MG63 (cell line): ENCODE data around the gene SLC22A16. TPM values are rescaled to one million over a fixed set of nuclear protein-coding genes. Genes with fewer than 3 reads are reported as not detected.
A peak's percentile ranks its signal among the peaks of the same experiment; 100 is the strongest.

ENCODE experiments used
- DNase-seq: peaks from one replicate; pipeline ENCODE4 v3.0.0-alpha.2; 2020
- H3K27me3 ChIP-seq: fragments of 250-450 bp; sonication (Bioruptor Pico); 2 replicates; pipeline ENCODE4 v1.5.1; 2020; ENCODE audit warnings: mild to moderate bottlenecking, moderate library complexity
- H3K36me3 ChIP-seq: fragments of 250-450 bp; sonication (Bioruptor Pico); 2 replicates; pipeline ENCODE4 v1.5.1; 2020; ENCODE audit warnings: mild to moderate bottlenecking, moderate library complexity
- H3K4me3 ChIP-seq: fragments of 250-450 bp; sonication (Bioruptor Pico); 2 replicates; pipeline ENCODE4 v1.5.1; 2020; ENCODE audit warnings: mild to moderate bottlenecking, moderate library complexity
- H3K9me3 ChIP-seq: fragments of 250-450 bp; sonication (Bioruptor Pico); 2 replicates; pipeline ENCODE4 v1.5.1; 2020; ENCODE audit warnings: mild to moderate bottlenecking, moderate library complexity
- total RNA-seq: library from RNA; depleted of rRNA; stranded (reverse); fragments of >200 nt; shearing (Covaris generic); gene quantifications from 2 replicates; pipeline ENCODE4 v1.2.3, GENCODE V29; 2014; ENCODE audit warnings: low replicate concordance; rRNA removed

SLC22A16 gene
- total RNA-seq, 1 experiment from 2014 or later, result not detected

- H3K9me3 ChIP-seq, result no peaks in the 10 kb centered on the region
- no peaks in the 10 kb centered on the region for H3K36me3 ChIP-seq
- no peaks in the 10 kb centered on the region for H3K27me3 ChIP-seq
- no peak for DNase-seq
- no peak overlapping the region for H3K4me3 ChIP-seq
These were observed 77.0 kb downstream of the SLC22A16 start for GRCh38 chr6:110399219-110400071.

- peak; percentile 23 for DNase-seq
- H3K36me3 ChIP-seq, result no peaks in the 10 kb centered on the region
- no peak overlapping the region for H3K4me3 ChIP-seq
- H3K27me3 ChIP-seq, result no peaks in the 10 kb centered on the region
- no peaks in the 10 kb centered on the region for H3K9me3 ChIP-seq
These were observed 77.6 kb downstream of the SLC22A16 start for GRCh38 chr6:110398778-110399177.

- Histone ChIP-seq H3K4me3 (no peak overlapping the region), H3K9me3 (no peaks in the 10 kb centered on the region), H3K36me3 (no peaks in the 10 kb centered on the region), H3K27me3 (no peaks in the 10 kb centered on the region)
- no peak for DNase-seq
These were observed 81.2 kb downstream of the SLC22A16 start for GRCh38 chr6:110395221-110395620.

GRCh38 chr6:110394409-110394808, 82.0 kb downstream of the SLC22A16 start:
- Histone ChIP-seq H3K9me3 (no peaks in the 10 kb centered on the region), H3K36me3 (no peaks in the 10 kb centered on the region), H3K27me3 (no peaks in the 10 kb centered on the region), H3K4me3 (no peak overlapping the region)
- DNase-seq, result no peak

DNA sequence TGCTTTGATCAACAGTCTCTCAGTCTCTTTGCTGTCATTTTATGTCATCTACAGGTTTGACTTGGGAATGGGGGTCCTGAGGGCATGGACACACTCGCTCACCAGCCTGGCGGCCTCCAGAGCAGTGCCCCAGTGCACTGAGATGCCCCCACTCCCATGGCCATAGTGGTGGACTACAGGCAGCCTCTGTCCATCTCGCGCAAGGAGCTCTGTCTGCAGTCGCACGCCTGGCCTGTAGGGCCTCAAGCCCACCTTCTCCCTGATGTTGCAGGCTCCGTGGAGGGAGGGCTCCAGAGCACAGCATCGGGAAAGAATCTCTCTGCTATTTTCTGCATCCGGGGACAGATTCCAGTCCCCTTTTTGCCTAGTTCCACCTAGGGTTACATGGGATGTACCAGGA, 83.7 kb downstream of the SLC22A16 start:
- no peaks in the 10 kb centered on the region for H3K27me3 ChIP-seq
- no peak overlapping the region for H3K4me3 ChIP-seq
- DNase-seq, result no peak
- H3K9me3 ChIP-seq, result no peaks in the 10 kb centered on the region
- no peaks in the 10 kb centered on the region for H3K36me3 ChIP-seq

DNA sequence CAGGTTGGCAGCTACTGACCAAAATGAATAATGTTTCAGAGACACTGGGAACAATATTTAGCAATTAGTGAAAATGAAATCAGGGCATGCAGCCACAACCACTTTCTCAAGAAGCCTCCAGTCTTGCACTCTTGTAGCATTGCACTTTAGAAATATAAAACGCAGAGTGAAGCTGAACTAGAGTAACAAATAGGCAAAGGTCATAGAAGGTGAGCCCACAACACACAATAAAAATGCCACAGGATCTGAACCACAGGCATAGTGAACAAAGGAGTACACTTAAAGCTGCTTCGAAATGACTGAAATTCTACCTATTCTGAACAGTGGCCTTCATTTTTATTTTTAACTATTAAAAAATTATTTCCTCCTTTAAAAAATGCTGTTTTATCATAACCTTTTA, 86.0 kb downstream of the SLC22A16 start:
- Histone ChIP-seq H3K27me3 (no peaks in the 10 kb centered on the region), H3K4me3 (no peak overlapping the region), H3K36me3 (no peaks in the 10 kb centered on the region), H3K9me3 (no peaks in the 10 kb centered on the region)
- no peak for DNase-seq

- DNase-seq, result no peak
- no peaks in the 10 kb centered on the region for H3K27me3 ChIP-seq
- no peak overlapping the region for H3K4me3 ChIP-seq
- no peaks in the 10 kb centered on the region for H3K9me3 ChIP-seq
- H3K36me3 ChIP-seq, result no peaks in the 10 kb centered on the region
These were observed 86.6 kb downstream of the SLC22A16 start for GRCh38 chr6:110389689-110390382.

DNA sequence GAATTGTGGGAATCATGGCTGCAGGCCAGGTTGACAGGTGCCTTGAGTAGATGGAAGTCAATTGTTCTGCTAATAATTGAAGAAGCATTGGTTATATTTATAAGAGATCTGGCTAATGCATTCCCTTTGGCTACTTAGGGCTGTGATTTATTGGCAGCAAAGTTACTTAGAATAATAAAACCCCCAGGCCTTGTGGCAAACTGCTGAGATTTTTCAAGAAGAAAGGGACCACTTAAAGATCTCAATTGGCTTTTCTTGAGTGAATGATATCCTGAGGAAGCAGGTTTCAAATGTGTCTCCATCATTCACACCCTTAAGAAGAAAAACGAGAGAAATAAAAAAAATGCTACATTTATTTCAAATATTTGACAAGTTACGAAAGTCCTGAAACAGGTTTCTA, 88.4 kb downstream of the SLC22A16 start:
- H3K36me3 ChIP-seq, result no peaks in the 10 kb centered on the region
- no peaks in the 10 kb centered on the region for H3K9me3 ChIP-seq
- no peak overlapping the region for H3K4me3 ChIP-seq
- H3K27me3 ChIP-seq, result no peaks in the 10 kb centered on the region
- DNase-seq, result no peak

DNA sequence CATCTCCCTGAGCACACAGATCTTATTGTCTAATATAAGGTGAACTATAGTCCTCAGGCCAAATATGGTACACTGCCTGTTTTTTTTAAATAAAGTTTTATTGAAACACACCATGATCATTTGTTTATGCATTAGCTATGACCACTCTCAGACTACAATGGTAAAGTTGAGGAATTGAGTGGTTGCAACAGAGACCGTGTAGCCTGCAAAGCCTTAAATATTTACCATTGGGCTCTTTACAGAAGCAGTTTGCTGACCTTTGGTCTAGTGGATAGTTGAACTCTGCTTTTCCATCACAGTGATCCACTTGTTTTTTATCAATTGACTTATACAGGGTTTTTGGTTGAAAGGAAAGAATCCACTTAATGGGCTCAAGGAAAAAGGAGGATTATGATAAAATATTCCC, 91.0 kb downstream of the SLC22A16 start:
- H3K36me3 ChIP-seq, result no peaks in the 10 kb centered on the region
- no peaks in the 10 kb centered on the region for H3K27me3 ChIP-seq
- no peak overlapping the region for H3K4me3 ChIP-seq
- no peaks in the 10 kb centered on the region for H3K9me3 ChIP-seq
- DNase-seq, result no peak

- no peaks in the 10 kb centered on the region for H3K27me3 ChIP-seq
- DNase-seq, result no peak
- no peaks in the 10 kb centered on the region for H3K9me3 ChIP-seq
- H3K36me3 ChIP-seq, result no peaks in the 10 kb centered on the region
- H3K4me3 ChIP-seq, result no peak overlapping the region
These were observed 97.9 kb downstream of the SLC22A16 start for GRCh38 chr6:110378552-110378951.

Other genes starting within 250 kb of the SLC22A16 start
- not detected in 2 replicates for gene METTL24, start 118.3 kb downstream of the SLC22A16 start, total RNA-seq
- gene DDO, start 61.0 kb downstream of the SLC22A16 start, total RNA-seq, result 0.22 and 0.89 TPM in 2 replicates